ENCODE results near the gene MORN4. TPM values are rescaled to one million over a fixed set of nuclear protein-coding genes. Genes with fewer than 3 reads are reported as not detected.
"Not testable (repeated sequence)": the region's sequence is repeated elsewhere in the genome, so short reads cannot be mapped to it uniquely, and the experiment has no call there.

MORN4 gene
- total RNA-seq, 1 donor from 2014 or later = 5.4 TPM

DNA sequence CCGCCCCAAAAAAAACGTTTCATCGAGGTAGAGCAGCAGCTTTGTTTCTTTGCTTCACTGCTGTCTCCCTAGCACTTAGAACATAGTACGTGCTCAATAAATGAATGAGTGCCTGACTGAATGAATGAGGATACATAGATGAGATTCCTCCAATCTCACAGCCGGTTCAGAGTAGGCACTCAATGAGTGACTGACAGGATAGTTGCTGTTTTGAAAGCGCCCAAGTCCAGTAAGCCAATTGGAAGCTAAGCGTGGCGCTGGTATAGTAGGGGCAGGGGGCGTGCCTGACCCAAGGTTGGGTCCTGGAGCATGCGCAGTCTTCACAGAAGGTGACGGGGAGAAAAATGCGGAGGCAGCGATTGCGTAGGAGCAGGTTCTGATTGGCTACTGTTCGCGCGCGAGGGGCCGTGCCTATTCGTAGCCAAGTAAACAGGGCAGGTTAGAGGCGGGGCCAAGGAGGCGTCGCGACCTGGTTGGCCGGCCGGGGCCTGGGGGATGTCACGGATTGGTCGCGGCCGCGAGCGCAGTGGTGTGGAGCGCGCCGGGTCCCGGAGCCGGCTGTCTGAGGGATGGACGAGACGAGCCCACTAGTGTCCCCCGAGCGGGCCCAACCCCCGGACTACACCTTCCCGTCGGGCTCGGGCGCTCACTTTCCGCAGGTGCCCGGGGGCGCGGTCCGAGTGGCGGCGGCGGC is 7.0 kb upstream of the MORN4 start, which contains the start of gene PI4K2A:
TSS of gene PI4K2A (plus strand) at position 498 of the 694 bp plus-strand sequence. CDS start at position 570, 72 bp downstream.
- Histone ChIP-seq H3K4me3 (peak within 1 kb of the TSS; percentile 82), H3K4me1 (peaks cover 24% of the 10 kb centered on the region), H3K36me3 (peaks cover 13% of the 10 kb centered on the region), H3K9me3 (no peaks in the 10 kb centered on the region), H3K27me3 (ENCODE audit: low read depth) (no peaks in the 10 kb centered on the region), H3K27ac (peak within 1 kb of the TSS; percentile 88)
- TF ChIP-seq, protein P1, sequence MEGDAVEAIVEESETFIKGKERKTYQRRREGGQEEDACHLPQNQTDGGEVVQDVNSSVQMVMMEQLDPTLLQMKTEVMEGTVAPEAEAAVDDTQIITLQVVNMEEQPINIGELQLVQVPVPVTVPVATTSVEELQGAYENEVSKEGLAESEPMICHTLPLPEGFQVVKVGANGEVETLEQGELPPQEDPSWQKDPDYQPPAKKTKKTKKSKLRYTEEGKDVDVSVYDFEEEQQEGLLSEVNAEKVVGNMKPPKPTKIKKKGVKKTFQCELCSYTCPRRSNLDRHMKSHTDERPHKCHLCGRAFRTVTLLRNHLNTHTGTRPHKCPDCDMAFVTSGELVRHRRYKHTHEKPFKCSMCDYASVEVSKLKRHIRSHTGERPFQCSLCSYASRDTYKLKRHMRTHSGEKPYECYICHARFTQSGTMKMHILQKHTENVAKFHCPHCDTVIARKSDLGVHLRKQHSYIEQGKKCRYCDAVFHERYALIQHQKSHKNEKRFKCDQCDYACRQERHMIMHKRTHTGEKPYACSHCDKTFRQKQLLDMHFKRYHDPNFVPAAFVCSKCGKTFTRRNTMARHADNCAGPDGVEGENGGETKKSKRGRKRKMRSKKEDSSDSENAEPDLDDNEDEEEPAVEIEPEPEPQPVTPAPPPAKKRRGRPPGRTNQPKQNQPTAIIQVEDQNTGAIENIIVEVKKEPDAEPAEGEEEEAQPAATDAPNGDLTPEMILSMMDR (IDR thresholded peaks at IDR 0.05) = no peak
- ATAC-seq (peak; percentile 99), DNase-seq (peak; percentile 99)
- intact Hi-C loops (cut with DNase I) = no loop called here

DNA sequence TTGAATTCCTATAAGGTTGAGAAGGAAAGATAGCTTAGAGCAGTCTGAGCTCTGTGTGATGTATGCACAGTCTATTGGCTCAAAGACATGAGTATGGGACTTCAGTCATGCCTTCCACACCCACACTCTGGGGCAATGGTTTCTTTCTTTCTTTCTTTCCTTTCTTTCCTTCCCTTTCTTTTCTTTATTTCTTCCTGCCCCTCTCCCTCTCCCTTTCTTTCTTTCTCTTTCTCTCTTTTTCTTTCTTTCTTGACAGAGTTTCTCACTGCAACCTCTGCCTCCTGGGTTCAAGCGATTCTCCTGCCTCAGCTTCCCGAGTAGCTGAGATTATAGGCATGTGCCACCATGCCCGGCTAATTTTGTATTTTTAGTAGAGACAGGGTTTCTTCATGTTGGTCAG is 5.8 kb upstream of the MORN4 start:
- intact Hi-C loops (cut with DNase I); H3K9me3 ChIP-seq; H3K36me3 ChIP-seq; H3K27me3 ChIP-seq (ENCODE audit: low read depth); H3K27ac ChIP-seq; DNase-seq; H3K4me3 ChIP-seq; ATAC-seq: not testable (repeated sequence)
- peaks cover 24% of the 10 kb centered on the region for H3K4me1 ChIP-seq

DNA sequence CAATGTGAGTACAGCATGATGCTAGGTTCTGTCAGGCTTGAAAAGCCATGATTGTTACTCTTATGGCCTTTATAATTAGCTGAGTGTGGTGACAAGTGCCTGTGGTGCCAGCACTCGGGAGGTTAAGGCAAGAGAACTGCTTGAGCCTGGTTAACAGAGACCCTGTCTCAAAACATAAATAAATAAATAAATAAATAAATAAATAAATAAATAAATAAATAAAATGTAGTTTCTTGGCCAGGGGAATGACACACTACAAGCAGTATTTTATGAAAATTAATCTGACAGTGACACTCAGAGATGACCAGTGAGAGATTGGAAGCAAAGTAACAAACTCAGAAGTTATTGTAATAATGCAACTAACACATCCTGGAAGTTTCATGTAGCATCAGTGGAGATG is 2.3 kb upstream of the MORN4 start:
- TF ChIP-seq, protein P1 (IDR thresholded peaks at IDR 0.05) = no peak
- Histone ChIP-seq H3K9me3 (no peaks in the 10 kb centered on the region), H3K27me3 (ENCODE audit: low read depth) (no peaks in the 10 kb centered on the region), H3K36me3 (no peaks in the 10 kb centered on the region), H3K4me1 (peaks cover 5% of the 10 kb centered on the region), H3K27ac (no peak overlapping the region), H3K4me3 (no peak overlapping the region)
- ATAC-seq (no peak), DNase-seq (no peak)
- intact Hi-C loops (cut with DNase I) = no loop called here

DNA sequence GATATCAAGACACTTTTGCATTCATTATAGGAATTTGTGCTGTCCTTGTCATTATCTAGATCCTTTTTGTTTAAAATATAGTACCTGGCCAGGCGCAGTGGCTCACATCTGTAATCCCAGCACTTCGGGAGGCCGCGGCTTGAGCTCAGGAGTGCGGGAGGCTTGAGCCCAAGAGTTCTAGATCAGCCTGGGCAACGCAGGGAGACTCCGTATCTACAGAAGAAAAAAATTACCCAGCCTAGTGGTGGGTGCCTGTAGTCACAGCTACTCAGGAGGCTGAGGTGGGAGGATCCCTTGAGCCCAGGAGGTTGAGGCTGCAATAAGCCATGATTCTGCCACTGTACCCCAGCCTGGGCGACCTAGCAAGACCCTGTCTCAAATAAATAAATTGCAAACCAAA is 621 bp upstream of the MORN4 start:
- H3K36me3 ChIP-seq = no peaks in the 10 kb centered on the region
- peak overlapping the region; percentile 73 for H3K27ac ChIP-seq
- H3K4me3 ChIP-seq = peak overlapping the region; percentile 86
- no peak for DNase-seq
- peak; percentile 57 to 66 for ATAC-seq
- H3K27me3 ChIP-seq (ENCODE audit: low read depth) = no peaks in the 10 kb centered on the region
- TF ChIP-seq, protein P1 (IDR thresholded peaks at IDR 0.05) = peak; percentile 21
- intact Hi-C loops (cut with DNase I) = no loop called here
- H3K9me3 ChIP-seq = no peaks in the 10 kb centered on the region
- H3K4me1 ChIP-seq = peaks cover 5% of the 10 kb centered on the region

DNA sequence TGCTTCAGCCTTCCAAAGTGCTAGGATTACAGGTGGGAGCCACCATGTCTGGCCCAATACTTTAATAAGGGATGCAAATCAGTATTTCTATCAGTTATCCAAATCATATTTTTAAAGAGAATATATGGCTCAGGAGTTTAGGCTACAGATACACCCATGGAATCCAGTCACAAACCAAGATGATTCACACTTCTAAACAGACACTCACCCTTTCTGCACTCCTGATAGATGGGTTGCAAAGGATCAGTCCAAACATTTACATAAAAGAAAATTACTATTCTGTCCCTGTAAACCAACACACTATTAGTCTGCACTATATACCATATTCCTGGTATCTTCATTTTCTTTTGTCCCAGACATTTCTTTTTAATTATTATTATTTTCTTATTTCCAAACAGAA is 2.2 kb downstream of the MORN4 start:
- intact Hi-C loops (cut with DNase I) = no loop called here
- DNase-seq (no peak), ATAC-seq (no peak)
- Histone ChIP-seq H3K27me3 (ENCODE audit: low read depth) (no peaks in the 10 kb centered on the region), H3K4me3 (no peak overlapping the region), H3K36me3 (no peaks in the 10 kb centered on the region), H3K4me1 (peaks cover 5% of the 10 kb centered on the region), H3K9me3 (no peaks in the 10 kb centered on the region), H3K27ac (no peak overlapping the region)
- TF ChIP-seq, protein P1 (IDR thresholded peaks at IDR 0.05) = no peak

DNA sequence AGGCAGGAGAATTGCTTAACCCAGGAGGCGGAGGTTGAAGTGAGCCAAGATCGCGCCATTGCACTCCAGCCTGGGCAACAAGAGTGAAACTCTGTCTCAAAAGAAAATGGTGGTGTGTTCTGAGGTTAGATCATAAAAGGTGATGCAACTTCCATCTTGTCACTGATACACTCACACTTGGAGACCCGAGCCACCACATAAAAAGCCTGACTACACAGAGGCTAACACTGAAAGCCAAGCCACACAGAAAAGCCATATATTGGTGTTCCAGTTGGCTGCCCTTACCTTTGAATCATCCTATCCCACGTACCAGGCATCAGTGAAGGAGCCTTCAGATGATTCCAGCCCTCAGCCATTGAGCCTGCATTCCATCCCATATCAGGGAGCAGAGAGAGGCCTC is 4.0 kb downstream of the MORN4 start:
- Histone ChIP-seq H3K4me3 (no peak overlapping the region), H3K4me1 (peaks cover 5% of the 10 kb centered on the region), H3K27me3 (ENCODE audit: low read depth) (no peaks in the 10 kb centered on the region), H3K27ac (no peak overlapping the region), H3K36me3 (no peaks in the 10 kb centered on the region), H3K9me3 (no peaks in the 10 kb centered on the region)
- DNase-seq (no peak), ATAC-seq (no peak)
- TF ChIP-seq, protein P1 (IDR thresholded peaks at IDR 0.05) = no peak
- intact Hi-C loops (cut with DNase I) = no loop called here
